HuH-7 (cell line): ENCODE measurements around the gene HOXB3.
"Not testable (repeated sequence)": the region's sequence is repeated elsewhere in the genome, so short reads cannot be mapped to it uniquely, and the experiment has no call there.

ENCODE experiments used
- DNase-seq: peaks from one replicate; pipeline ENCODE4 v3.0.0; 2011; ENCODE audit warnings: low spot score

Gene HOXB3

GRCh38 chr17:48526608-48527546, 63.2 kb downstream of the HOXB3 start:
- DNase-seq: no peak

GRCh38 chr17:48523010-48523409, 67.0 kb downstream of the HOXB3 start:
- no peak for DNase-seq

GRCh38 chr17:48522031-48522653, 67.9 kb downstream of the HOXB3 start:
- no peak for DNase-seq

- no peak for DNase-seq
Measured at GRCh38 chr17:48520631-48521079, 69.4 kb downstream of the HOXB3 start.

GRCh38 chr17:48519427-48519826, 70.6 kb downstream of the HOXB3 start:
- DNase-seq: no peak

GRCh38 chr17:48517478-48517877, 72.6 kb downstream of the HOXB3 start:
- no peak for DNase-seq

GRCh38 chr17:48515925-48516900, 73.8 kb downstream of the HOXB3 start:
- no peak for DNase-seq

- DNase-seq: no peak
Measured at GRCh38 chr17:48514477-48514876, 75.6 kb downstream of the HOXB3 start.

GRCh38 chr17:48513666-48514455, 76.2 kb downstream of the HOXB3 start:
- no peak for DNase-seq

- no peak for DNase-seq
Measured at GRCh38 chr17:48513097-48513496, 76.9 kb downstream of the HOXB3 start.

GRCh38 chr17:48510761-48511604, 79.1 kb downstream of the HOXB3 start:
- no peak for DNase-seq

GRCh38 chr17:48510381-48510760, 79.7 kb downstream of the HOXB3 start:
- no peak for DNase-seq

- DNase-seq: not testable (repeated sequence)
Measured at GRCh38 chr17:48509708-48510107, 80.3 kb downstream of the HOXB3 start.

- no peak for DNase-seq
Measured at GRCh38 chr17:48506246-48506645, 83.8 kb downstream of the HOXB3 start.

GRCh38 chr17:48505788-48506187, 84.3 kb downstream of the HOXB3 start:
- DNase-seq: no peak

- no peak for DNase-seq
Measured at GRCh38 chr17:48504953-48505352, 85.1 kb downstream of the HOXB3 start.

GRCh38 chr17:48503747-48504146, 86.3 kb downstream of the HOXB3 start:
- DNase-seq: no peak

GRCh38 chr17:48502901-48503300, 87.1 kb downstream of the HOXB3 start:
- no peak for DNase-seq

GRCh38 chr17:48502312-48502711, 87.7 kb downstream of the HOXB3 start:
- no peak for DNase-seq
